H9 (cell line): ENCODE results near the gene ZNF773. TPM values are rescaled to one million over a fixed set of nuclear protein-coding genes. Genes with fewer than 3 reads are reported as not detected.
"Not testable (repeated sequence)": the region's sequence is repeated elsewhere in the genome, so short reads cannot be mapped to it uniquely, and the experiment has no call there.

ENCODE experiments used
- DNase-seq: peaks from one replicate; pipeline ENCODE4 v3.0.0-alpha.2; 2017
- H2AFZ ChIP-seq: one replicate; pipeline ENCODE4 v1.6.1; 2013; ENCODE audit warnings: mild to moderate bottlenecking, low read length, control low read depth, moderate library complexity
- H2AK5ac ChIP-seq: 2 replicates; pipeline ENCODE4 v1.6.1; 2013; ENCODE audit warnings: low read length, control low read depth, mixed read lengths; ENCODE audit not compliant: insufficient read length
- H2BK120ac ChIP-seq: one replicate; pipeline ENCODE4 v1.6.1; 2013; ENCODE audit warnings: low read depth, mild to moderate bottlenecking, low read length, control low read depth, inconsistent platforms; ENCODE audit not compliant: poor library complexity, severe bottlenecking
- H2BK12ac ChIP-seq: 2 replicates; pipeline ENCODE4 v1.6.1; 2013; ENCODE audit warnings: low read length, control low read depth, mixed read lengths, low read depth; ENCODE audit not compliant: insufficient read length
- H2BK15ac ChIP-seq: 2 replicates; pipeline ENCODE4 v1.6.1; 2013; ENCODE audit warnings: low read depth, low read length, control low read depth
- H2BK20ac ChIP-seq: one replicate; pipeline ENCODE4 v1.6.1; 2013; ENCODE audit warnings: low read depth, mild to moderate bottlenecking, low read length, control low read depth, inconsistent platforms; ENCODE audit not compliant: poor library complexity, severe bottlenecking
- H2BK5ac ChIP-seq: 2 replicates; pipeline ENCODE4 v1.6.1; 2013; ENCODE audit warnings: low read length, control low read depth, mixed read lengths; ENCODE audit not compliant: insufficient read length
- H3K14ac ChIP-seq: 2 replicates; pipeline ENCODE4 v1.6.1; 2013; ENCODE audit warnings: low read length, control low read depth; ENCODE audit not compliant: insufficient read depth
- H3K18ac ChIP-seq: 2 replicates; pipeline ENCODE4 v1.6.1; 2013; ENCODE audit warnings: low read depth, mild to moderate bottlenecking, mixed read lengths, low read length, control low read depth; ENCODE audit not compliant: insufficient read length
- H3K23ac ChIP-seq: 2 replicates; pipeline ENCODE4 v1.6.1; 2013; ENCODE audit warnings: low read length, control low read depth, mixed read lengths, low read depth; ENCODE audit not compliant: insufficient read length
- H3K23me2 ChIP-seq: 2 replicates; pipeline ENCODE4 v1.6.1; 2013; ENCODE audit warnings: low read depth, mild to moderate bottlenecking, mixed read lengths, low read length, control low read depth; ENCODE audit not compliant: insufficient read length, poor library complexity, severe bottlenecking
- H3K27ac ChIP-seq: 2 replicates; pipeline ENCODE4 v1.5.1; 2013; ENCODE audit warnings: low read length, control low read depth, mixed read lengths, low read depth; ENCODE audit not compliant: insufficient read length
- H3K27me3 ChIP-seq: 2 replicates; pipeline ENCODE4 v1.6.1; 2013; ENCODE audit warnings: low read length, control low read depth, inconsistent platforms; ENCODE audit not compliant: insufficient read depth
- H3K4ac ChIP-seq: 2 replicates; pipeline ENCODE4 v1.6.1; 2013; ENCODE audit warnings: low read depth, mild to moderate bottlenecking, control low read depth, inconsistent platforms, low read length, moderate library complexity
- H3K4me1 ChIP-seq: 2 replicates; pipeline ENCODE4 v1.6.1; 2013; ENCODE audit warnings: low read length, control low read depth, inconsistent platforms; ENCODE audit not compliant: insufficient read depth
- H3K4me2 ChIP-seq: 2 replicates; pipeline ENCODE4 v1.6.1; 2013; ENCODE audit warnings: low read length, control low read depth, mixed read lengths; ENCODE audit not compliant: insufficient read length, insufficient read depth
- H3K56ac ChIP-seq: 2 replicates; pipeline ENCODE4 v1.6.1; 2013; ENCODE audit warnings: low read depth, mild to moderate bottlenecking, mixed read lengths, low read length, control low read depth; ENCODE audit not compliant: insufficient read length
- H3K79me1 ChIP-seq: 2 replicates; pipeline ENCODE4 v1.6.1; 2013; ENCODE audit warnings: low read depth, mild to moderate bottlenecking, moderate library complexity, low read length, control low read depth, inconsistent platforms; ENCODE audit not compliant: insufficient read depth, poor library complexity, severe bottlenecking
- H3K79me2 ChIP-seq: 2 replicates; pipeline ENCODE4 v1.6.1; 2013; ENCODE audit warnings: low read length, control low read depth, inconsistent platforms; ENCODE audit not compliant: insufficient read depth
- H3K9ac ChIP-seq: 2 replicates; pipeline ENCODE4 v1.6.1; 2013; ENCODE audit warnings: low read length, control low read depth, mixed read lengths; ENCODE audit not compliant: insufficient read length; ENCODE audit errors: extremely low read depth
- H3K9me3 ChIP-seq: one replicate; pipeline ENCODE4 v1.6.1; 2013; ENCODE audit warnings: low read depth, low read length, inconsistent platforms; ENCODE audit not compliant: control insufficient read depth
- H3T11ph ChIP-seq: one replicate; pipeline ENCODE4 v1.6.1; 2013; ENCODE audit warnings: mild to moderate bottlenecking, low read length, control low read depth, inconsistent platforms
- H4K20me1 ChIP-seq: one replicate; pipeline ENCODE4 v1.6.1; 2013; ENCODE audit not compliant: control insufficient read depth, insufficient read length, insufficient read depth
- H4K5ac ChIP-seq: 2 replicates; pipeline ENCODE4 v1.6.1; 2013; ENCODE audit warnings: low read depth, mild to moderate bottlenecking, mixed read lengths, low read length, control low read depth; ENCODE audit not compliant: insufficient read length
- H4K8ac ChIP-seq: replicated peaks from 2 replicates; pipeline ENCODE4 v1.6.1; 2013; ENCODE audit warnings: low read length, control low read depth, mixed read lengths, low read depth; ENCODE audit not compliant: insufficient read length
- H4K91ac ChIP-seq: 2 replicates; pipeline ENCODE4 v1.6.1; 2013; ENCODE audit warnings: low read depth, mild to moderate bottlenecking, moderate library complexity, mixed read lengths, low read length, control low read depth; ENCODE audit not compliant: insufficient read length
- H3K27ac Mint-ChIP-seq, 3 experiments: 2 replicates in 2 of 3; 3 replicates in 1 of 3; pipeline ENCODE4 v1.8.0; 2020 to 2021; ENCODE audit warnings: mixed read lengths in 3 of 3, mild to moderate bottlenecking in 1 of 3, moderate library complexity in 1 of 3
- H3K27me3 Mint-ChIP-seq: 2 replicates; pipeline ENCODE4 v1.8.0; 2021; ENCODE audit warnings: low read depth, mild to moderate bottlenecking, moderate library complexity, mixed read lengths
- H3K36me3 Mint-ChIP-seq, 3 experiments: 2 replicates in 2 of 3; 3 replicates in 1 of 3; pipeline ENCODE4 v1.8.0; 2020 to 2021; ENCODE audit warnings: low read depth in 3 of 3, mixed read lengths in 3 of 3; ENCODE audit not compliant: insufficient read depth in 1 of 3
- H3K4me1 Mint-ChIP-seq, 2 experiments: 2 replicates each; pipeline ENCODE4 v1.8.0; 2020; ENCODE audit warnings: mixed read lengths in 2 of 2
- H3K4me3 Mint-ChIP-seq, 2 experiments: 2 replicates in 1 of 2; 3 replicates in 1 of 2; pipeline ENCODE4 v1.8.0; 2020 to 2021; ENCODE audit warnings: mild to moderate bottlenecking in 2 of 2, mixed read lengths in 2 of 2, moderate library complexity in 1 of 2
- H3K9me3 Mint-ChIP-seq, 2 experiments: 2 replicates in 1 of 2; 3 replicates in 1 of 2; pipeline ENCODE4 v1.8.0; 2020; ENCODE audit warnings: mild to moderate bottlenecking in 2 of 2, mixed read lengths in 2 of 2, moderate library complexity in 1 of 2
- WGBS: extraction: QIAGEN DNeasy Blood & Tissue Kit; methylation state at CpG from one replicate; pipeline ENCODE4 v1.1.7; 2013; ENCODE audit warnings: missing lambda C conversion rate, low lambda C conversion rate, mixed read lengths; ENCODE audit not compliant: insufficient read length; ENCODE audit errors: extremely low coverage; 5-methylcytosine and 5-hydroxymethylcytosine counted together
- total RNA-seq: library from RNA; stranded (reverse); gene quantifications from 2 replicates; pipeline ENCODE4 v1.2.1, GENCODE V29; 2021
- TF ChIP-seq, protein P1 (sequence below): fragments of 200-600 bp; sonication (generic); conservative IDR thresholded peaks from 3 replicates; pipeline ENCODE4 v1.8.0; 2021; ENCODE audit warnings: antibody characterized with exemption, mild to moderate bottlenecking

ZNF773 gene
- total RNA-seq, 1 experiment from 2014 or later: 8.2 TPM

DNA sequence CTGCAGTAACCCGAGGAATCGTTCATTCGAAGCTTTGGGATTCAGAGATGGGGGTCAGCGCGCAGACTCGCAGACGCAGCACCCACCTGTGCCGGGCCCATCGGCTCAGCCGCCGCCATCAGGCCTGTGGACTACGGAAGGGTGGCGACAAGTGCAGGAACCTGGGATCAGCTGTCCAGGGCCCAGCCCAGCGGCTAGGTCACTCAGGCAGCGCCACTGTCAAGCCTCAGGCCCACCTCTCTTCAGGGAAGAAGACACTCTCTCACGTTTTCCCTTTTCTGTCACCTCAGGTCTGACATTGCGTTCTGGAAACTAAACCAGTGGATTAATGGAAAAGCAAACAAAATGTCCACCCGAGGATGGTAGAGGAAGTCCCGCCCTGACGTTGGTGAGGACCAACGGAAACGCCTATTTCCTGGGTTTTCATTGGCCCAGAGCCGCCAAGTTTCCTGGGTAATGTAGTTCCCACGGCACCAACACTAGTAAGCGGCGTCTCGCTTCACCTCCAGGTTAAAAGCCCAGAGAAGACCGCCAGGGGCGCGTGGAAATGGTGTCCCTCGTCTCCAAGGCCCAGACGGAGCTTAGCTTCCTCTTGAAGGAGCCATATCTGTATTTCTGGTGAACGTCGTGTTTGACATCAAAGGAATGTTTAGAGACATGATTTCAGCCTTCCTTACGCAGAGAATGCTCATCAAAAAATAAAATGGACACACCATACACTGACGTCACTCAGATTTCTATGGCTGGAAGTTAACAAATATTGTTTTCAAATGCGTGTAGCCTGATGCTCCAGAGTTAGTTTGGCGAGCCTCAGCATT lies 22.3 kb upstream of the ZNF773 start, which contains the start of gene ZNF772:
TSS of gene ZNF772 (minus strand) at position 376 of the 818 bp plus-strand sequence. CDS start at position 119, 257 bp downstream.
- H4K91ac ChIP-seq: no peak within 1 kb of the TSS
- no peak within 1 kb of the TSS for H3T11ph ChIP-seq
- H3K27me3 ChIP-seq: peaks cover 2% of the 10 kb centered on the region; the same call in 1 of the 2 replicates
- peak within 1 kb of the TSS; percentile 79 for H2AFZ ChIP-seq
- H3K23me2 ChIP-seq: peaks cover 5% of the 10 kb centered on the region
- WGBS: no CpG with 5 or more reads among the region's 38 CpGs
- TF ChIP-seq, protein P1, sequence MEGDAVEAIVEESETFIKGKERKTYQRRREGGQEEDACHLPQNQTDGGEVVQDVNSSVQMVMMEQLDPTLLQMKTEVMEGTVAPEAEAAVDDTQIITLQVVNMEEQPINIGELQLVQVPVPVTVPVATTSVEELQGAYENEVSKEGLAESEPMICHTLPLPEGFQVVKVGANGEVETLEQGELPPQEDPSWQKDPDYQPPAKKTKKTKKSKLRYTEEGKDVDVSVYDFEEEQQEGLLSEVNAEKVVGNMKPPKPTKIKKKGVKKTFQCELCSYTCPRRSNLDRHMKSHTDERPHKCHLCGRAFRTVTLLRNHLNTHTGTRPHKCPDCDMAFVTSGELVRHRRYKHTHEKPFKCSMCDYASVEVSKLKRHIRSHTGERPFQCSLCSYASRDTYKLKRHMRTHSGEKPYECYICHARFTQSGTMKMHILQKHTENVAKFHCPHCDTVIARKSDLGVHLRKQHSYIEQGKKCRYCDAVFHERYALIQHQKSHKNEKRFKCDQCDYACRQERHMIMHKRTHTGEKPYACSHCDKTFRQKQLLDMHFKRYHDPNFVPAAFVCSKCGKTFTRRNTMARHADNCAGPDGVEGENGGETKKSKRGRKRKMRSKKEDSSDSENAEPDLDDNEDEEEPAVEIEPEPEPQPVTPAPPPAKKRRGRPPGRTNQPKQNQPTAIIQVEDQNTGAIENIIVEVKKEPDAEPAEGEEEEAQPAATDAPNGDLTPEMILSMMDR: peak; percentile 60
- no peak within 1 kb of the TSS for H2BK5ac ChIP-seq
- peaks cover 46 to 54% (median 48%) of the 10 kb centered on the region in 3 experiments for H3K36me3 Mint-ChIP-seq
- H3K9me3 Mint-ChIP-seq: peaks cover 63 to 78% of the 10 kb centered on the region in 2 experiments
- H3K4me1 Mint-ChIP-seq: peaks cover 0 to 7% of the 10 kb centered on the region in 2 experiments; a peak in 3 of 4 replicates
- no peak within 1 kb of the TSS for H2BK20ac ChIP-seq
- H3K4me2 ChIP-seq: peak within 1 kb of the TSS; percentile 83
- no peak within 1 kb of the TSS for H3K27ac ChIP-seq
- H3K23ac ChIP-seq: no peak within 1 kb of the TSS
- H3K4me3 Mint-ChIP-seq: peak within 1 kb of the TSS; percentile 81 to 84
- H3K79me1 ChIP-seq: no peaks in the 10 kb centered on the region
- H3K27me3 Mint-ChIP-seq: peaks cover 17% of the 10 kb centered on the region
- no peak within 1 kb of the TSS for H3K4ac ChIP-seq
- H2AK5ac ChIP-seq: no peak within 1 kb of the TSS
- H3K9me3 ChIP-seq: peaks cover 38% of the 10 kb centered on the region
- H4K20me1 ChIP-seq: no peaks in the 10 kb centered on the region
- H3K79me2 ChIP-seq: no peaks in the 10 kb centered on the region
- no peaks in the 10 kb centered on the region for H3K4me1 ChIP-seq
- H4K8ac ChIP-seq: no peak within 1 kb of the TSS
- no peak within 1 kb of the TSS for H3K56ac ChIP-seq
- peak within 1 kb of the TSS; percentile 89 for H3K14ac ChIP-seq
- H3K18ac ChIP-seq: peak within 1 kb of the TSS; percentile 86
- H4K5ac ChIP-seq: no peak within 1 kb of the TSS
- peak within 1 kb of the TSS; percentile 84 for H3K9ac ChIP-seq
- H2BK15ac ChIP-seq: no peak within 1 kb of the TSS
- no peak within 1 kb of the TSS for H2BK120ac ChIP-seq
- peak within 1 kb of the TSS; percentile 42 to 89 (median 86); a peak in 3 of 7 replicates for H3K27ac Mint-ChIP-seq
- no peak within 1 kb of the TSS for H2BK12ac ChIP-seq
- peak; percentile 91 for DNase-seq

DNA sequence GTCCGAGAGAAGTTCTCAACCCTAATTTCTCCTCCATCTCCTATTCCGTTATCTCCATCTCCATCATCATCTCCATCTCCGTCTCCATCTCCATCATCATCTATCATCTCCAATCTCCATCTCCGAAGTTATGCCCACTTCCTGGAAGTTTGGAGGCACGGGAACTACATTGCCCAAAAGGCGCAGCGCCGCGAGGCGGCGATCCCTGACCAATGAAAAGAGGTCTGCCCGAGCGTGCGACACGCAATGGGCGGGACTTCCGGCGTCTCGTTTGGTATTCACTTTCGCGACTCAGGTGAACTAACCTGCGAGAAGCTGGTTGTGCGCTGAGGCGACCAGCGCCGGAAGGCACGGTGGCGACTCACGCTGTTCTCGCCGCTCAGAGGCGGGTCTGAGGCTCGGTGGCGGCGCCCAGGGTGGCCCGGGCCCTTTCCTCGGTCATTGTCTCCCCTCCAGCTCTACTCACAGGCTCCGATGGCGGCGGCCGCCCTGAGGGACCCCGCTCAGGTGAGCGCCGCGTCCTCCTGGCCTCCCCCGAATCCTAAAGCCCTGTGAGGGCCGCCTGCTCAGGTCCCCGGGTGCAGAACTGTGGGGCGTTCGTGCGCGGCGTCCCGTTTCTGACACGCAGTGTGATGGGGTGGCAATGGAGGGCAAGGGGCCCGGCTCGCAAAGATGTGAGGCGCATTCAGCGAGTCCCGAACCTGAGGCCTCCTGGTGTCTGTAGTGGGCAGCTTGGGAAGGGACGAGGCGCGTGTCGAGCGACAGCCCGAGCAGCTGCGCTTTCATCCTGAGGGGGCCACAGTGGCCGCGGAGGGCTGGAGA lies 12.1 kb upstream of the ZNF773 start, which contains the start of gene ZNF419:
TSS of gene ZNF419 (plus strand) at position 274 of the 822 bp plus-strand sequence. CDS start at position 475, 201 bp downstream.
- H3K9me3 Mint-ChIP-seq: peaks cover 10 to 34% of the 10 kb centered on the region in 2 experiments
- H3K4me1 ChIP-seq, H3T11ph ChIP-seq, H2BK120ac ChIP-seq, H3K23ac ChIP-seq, H4K8ac ChIP-seq, H4K5ac ChIP-seq, H3K18ac ChIP-seq, H3K27ac ChIP-seq, H3K27ac Mint-ChIP-seq, H3K23me2 ChIP-seq, H3K27me3 ChIP-seq, H2AK5ac ChIP-seq, H4K91ac ChIP-seq, H2BK5ac ChIP-seq, H2BK12ac ChIP-seq, H3K9me3 ChIP-seq, H3K79me2 ChIP-seq, H3K4ac ChIP-seq, H3K56ac ChIP-seq, H2BK20ac ChIP-seq, H2BK15ac ChIP-seq, H4K20me1 ChIP-seq, H3K79me1 ChIP-seq: not testable (repeated sequence)
- Histone ChIP-seq H3K4me2 (peak within 1 kb of the TSS; percentile 54), H2AFZ (peak within 1 kb of the TSS; percentile 60), H3K14ac (peak within 1 kb of the TSS; percentile 70; the same call in 1 of the 2 replicates), H3K9ac (peak within 1 kb of the TSS; percentile 67)
- DNase-seq: peak; percentile 95
- H3K27me3 Mint-ChIP-seq: peaks cover 10% of the 10 kb centered on the region
- H3K36me3 Mint-ChIP-seq: peaks cover 33 to 42% (median 39%) of the 10 kb centered on the region in 3 experiments
- no CpG with 5 or more reads among the region's 69 CpGs for WGBS
- H3K4me3 Mint-ChIP-seq: peak within 1 kb of the TSS; percentile 76 to 83
- peaks cover 9 to 11% of the 10 kb centered on the region in 2 experiments for H3K4me1 Mint-ChIP-seq
